IPS DF 6.9 (cell line): ENCODE results near the gene UGGT1.
"Not testable (repeated sequence)": the region's sequence is repeated elsewhere in the genome, so short reads cannot be mapped to it uniquely, and the experiment has no call there.

Source experiments
- DNase-seq: peaks from one replicate; pipeline ENCODE4 v3.0.0-alpha.2; 2013; ENCODE audit warnings: low read depth, low spot score
- H3K27ac ChIP-seq: one replicate; pipeline ENCODE4 v1.5.1; 2013; ENCODE audit warnings: low read length, control low read depth
- H3K27me3 ChIP-seq: 2 replicates; pipeline ENCODE4 v1.6.1; 2013; ENCODE audit warnings: mild to moderate bottlenecking, low read length; ENCODE audit not compliant: control insufficient read depth, insufficient read depth
- H3K36me3 ChIP-seq: 2 replicates; pipeline ENCODE4 v1.6.1; 2013; ENCODE audit warnings: low read length; ENCODE audit not compliant: control insufficient read depth, insufficient read depth
- H3K4me1 ChIP-seq: 2 replicates; pipeline ENCODE4 v1.6.1; 2013; ENCODE audit warnings: low read length; ENCODE audit not compliant: control insufficient read depth, insufficient read depth
- H3K4me3 ChIP-seq: 2 replicates; pipeline ENCODE4 v1.5.1; 2013; ENCODE audit warnings: mild to moderate bottlenecking, low read length
- H3K9me3 ChIP-seq: 2 replicates; pipeline ENCODE4 v1.6.1; 2013; ENCODE audit warnings: low read length, inconsistent platforms; ENCODE audit not compliant: control insufficient read depth, insufficient read depth
- WGBS: extraction: QIAGEN DNeasy Blood & Tissue Kit; methylation state at CpG from one replicate; pipeline ENCODE4 v1.1.7; 2013; ENCODE audit warnings: mixed read lengths, missing lambda C conversion rate; ENCODE audit not compliant: insufficient read length, insufficient coverage; 5-methylcytosine and 5-hydroxymethylcytosine counted together

UGGT1 gene

DNA sequence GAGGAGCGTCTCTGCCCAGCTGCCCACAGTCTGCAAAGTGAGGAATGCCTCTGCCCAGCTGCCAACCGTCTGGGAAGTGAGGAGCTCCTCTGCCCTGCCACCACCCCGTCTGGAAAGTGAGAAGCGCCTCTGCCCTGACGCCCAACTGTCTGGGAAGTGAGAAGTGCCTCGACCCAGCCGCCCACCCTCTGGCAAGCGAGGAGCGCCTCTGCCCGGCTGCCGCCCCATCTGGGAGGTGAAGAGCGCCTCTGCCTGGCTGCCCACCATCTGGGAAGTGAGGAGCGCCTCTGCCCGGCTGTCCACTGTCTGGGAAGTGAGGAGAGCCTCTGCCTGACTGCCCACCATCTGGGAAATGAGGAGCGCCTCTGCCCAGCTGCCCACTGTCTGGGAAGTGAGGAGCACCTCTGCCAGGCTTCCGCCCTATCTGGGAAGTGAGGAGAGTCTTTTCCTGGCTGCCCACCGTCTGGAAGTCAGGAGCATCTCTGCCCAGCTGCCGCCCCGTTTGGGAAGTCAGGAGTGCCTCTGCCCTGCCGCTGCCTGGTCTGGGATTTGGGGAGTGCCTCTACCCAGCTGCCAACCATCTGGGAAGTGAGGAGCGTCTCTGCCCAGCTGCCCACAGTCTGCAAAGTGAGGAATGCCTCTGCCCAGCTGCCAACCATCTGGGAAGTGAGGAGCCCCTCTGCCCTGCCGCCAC is 117.8 kb downstream of the UGGT1 start:
- not testable (repeated sequence) for H3K27me3 ChIP-seq, H3K4me1 ChIP-seq, H3K27ac ChIP-seq, H3K4me3 ChIP-seq, H3K36me3 ChIP-seq, DNase-seq, H3K9me3 ChIP-seq
- whole genome bisulfite sequencing, result no CpG with 5 or more reads among the region's 22 CpGs

DNA sequence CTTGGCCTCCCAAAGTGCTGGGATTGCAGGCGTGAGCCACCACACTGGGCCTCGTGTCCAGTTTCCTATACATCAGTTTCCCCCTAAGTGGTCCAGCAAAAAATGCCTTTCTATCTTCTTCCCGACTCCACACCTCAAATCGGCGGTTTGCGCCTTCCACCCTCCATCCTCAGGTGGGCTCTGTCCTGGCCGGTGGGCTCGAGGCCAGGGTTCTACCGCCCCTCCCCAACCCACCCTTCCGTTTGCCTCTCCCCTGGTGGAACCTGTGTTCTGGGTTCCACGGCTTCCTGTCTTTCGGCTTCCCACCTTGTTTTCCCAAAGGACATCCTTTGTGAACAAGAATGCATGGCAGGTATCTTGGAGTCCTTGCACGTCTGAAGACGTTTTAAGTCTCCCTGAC is 123.3 kb downstream of the UGGT1 start:
- Histone ChIP-seq H3K4me1 (no peaks in the 10 kb centered on the region; the same call in 1 of the 2 replicates), H3K4me3 (no peak overlapping the region), H3K36me3 (no peaks in the 10 kb centered on the region), H3K27me3 (no peaks in the 10 kb centered on the region), H3K27ac (no peak overlapping the region), H3K9me3 (no peaks in the 10 kb centered on the region)
- WGBS, result no CpG with 5 or more reads among the region's 14 CpGs
- DNase-seq, result no peak

DNA sequence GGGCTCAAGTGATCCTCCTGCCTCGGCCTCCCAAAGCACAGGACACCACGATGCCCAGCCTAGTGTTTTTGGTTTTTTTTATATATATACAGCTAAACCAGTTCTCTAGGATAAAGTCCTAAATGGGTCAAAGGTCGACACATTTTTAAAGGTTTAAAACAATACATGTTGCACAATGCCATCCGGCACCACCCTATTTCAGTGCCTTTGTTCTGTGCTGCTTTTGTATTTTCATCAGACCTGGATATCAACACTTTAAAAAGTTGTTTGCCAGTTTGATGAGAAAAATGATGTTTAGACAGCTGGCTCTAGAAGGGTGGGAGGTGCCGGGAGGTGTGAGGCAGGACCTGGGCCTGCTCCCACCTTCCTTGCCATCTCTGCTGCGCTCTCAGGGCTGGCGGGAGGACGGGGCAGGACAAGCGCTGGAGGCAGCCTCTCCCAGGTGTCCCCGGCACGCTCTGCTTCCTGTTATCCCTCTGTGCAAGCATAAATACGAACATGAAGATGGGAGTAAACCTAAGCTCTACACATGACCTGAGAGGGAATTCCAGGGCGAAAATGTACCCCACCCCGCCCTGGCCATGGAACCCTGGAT is 124.0 kb downstream of the UGGT1 start:
- no peaks in the 10 kb centered on the region; the same call in 1 of the 2 replicates for H3K4me1 ChIP-seq
- H3K27ac ChIP-seq, result no peak overlapping the region
- H3K9me3 ChIP-seq, result no peaks in the 10 kb centered on the region
- no peaks in the 10 kb centered on the region for H3K36me3 ChIP-seq
- WGBS, result no CpG with 5 or more reads among the region's 14 CpGs
- H3K4me3 ChIP-seq, result no peak overlapping the region
- no peaks in the 10 kb centered on the region for H3K27me3 ChIP-seq
- DNase-seq, result no peak

DNA sequence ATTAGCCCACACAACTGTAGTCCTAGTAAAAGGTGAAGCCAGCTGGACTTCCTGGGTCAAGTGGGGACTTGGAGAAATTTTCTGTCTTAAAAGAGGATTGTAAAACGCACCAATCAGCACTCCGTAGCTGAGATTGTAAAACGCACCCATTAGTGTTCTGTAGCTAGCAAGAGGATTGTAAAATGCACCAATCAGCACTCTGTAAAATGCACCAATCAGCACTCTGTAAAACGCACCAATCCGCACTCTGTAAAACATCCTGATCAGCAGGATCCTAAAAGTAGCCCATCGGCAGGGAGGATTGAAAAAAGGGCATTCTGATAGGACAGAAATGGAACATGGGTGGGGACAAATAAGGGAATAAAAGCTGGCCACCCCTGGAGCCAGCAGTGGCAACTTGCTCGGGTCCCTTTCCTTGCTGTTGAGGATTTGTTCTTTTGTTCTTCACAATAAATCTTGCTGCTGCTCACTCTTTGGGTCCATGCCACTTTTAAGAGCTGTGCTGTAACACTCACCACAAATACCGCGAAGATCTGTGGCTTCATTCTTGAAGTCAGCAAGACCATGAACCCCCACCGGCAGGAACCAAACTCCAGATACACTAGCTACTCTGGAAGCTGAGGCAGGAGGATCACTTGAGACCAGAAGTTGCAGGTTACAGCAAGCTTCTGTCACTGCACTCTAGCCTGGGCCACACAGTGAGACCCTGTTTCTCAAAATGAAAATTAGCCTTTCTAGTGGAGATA is 125.1 kb downstream of the UGGT1 start:
- Histone ChIP-seq H3K4me3 (no peak overlapping the region), H3K27ac (no peak overlapping the region), H3K36me3 (no peaks in the 10 kb centered on the region), H3K9me3 (no peaks in the 10 kb centered on the region), H3K4me1 (no peaks in the 10 kb centered on the region; the same call in 1 of the 2 replicates), H3K27me3 (no peaks in the 10 kb centered on the region)
- no CpG with 5 or more reads among the region's 10 CpGs for WGBS
- DNase-seq, result no peak

DNA sequence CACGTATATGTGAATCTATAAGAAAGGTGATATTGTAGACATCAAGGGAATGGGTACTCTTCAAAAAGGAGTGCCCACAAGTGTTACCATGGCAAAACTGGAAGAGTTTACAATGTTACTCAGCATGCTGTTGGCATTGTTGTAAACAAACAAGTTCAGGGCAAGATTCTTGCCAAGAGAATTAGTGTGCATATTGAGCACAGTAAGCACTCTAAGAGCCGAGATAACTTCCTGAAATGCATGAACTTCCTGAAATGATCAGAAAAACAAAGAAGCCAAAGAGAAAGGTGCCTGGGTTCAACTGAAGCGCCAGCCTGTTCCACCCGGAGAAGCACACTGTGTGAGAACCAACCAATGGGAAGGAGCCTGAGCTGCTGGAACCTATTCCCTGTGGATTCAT is 126.7 kb downstream of the UGGT1 start:
- no CpG with 5 or more reads among the region's 4 CpGs for WGBS
- Histone ChIP-seq H3K36me3 (no peaks in the 10 kb centered on the region), H3K27ac (no peak overlapping the region), H3K4me3 (no peak overlapping the region), H3K4me1 (no peaks in the 10 kb centered on the region; the same call in 1 of the 2 replicates), H3K9me3 (no peaks in the 10 kb centered on the region), H3K27me3 (no peaks in the 10 kb centered on the region)
- no peak for DNase-seq

DNA sequence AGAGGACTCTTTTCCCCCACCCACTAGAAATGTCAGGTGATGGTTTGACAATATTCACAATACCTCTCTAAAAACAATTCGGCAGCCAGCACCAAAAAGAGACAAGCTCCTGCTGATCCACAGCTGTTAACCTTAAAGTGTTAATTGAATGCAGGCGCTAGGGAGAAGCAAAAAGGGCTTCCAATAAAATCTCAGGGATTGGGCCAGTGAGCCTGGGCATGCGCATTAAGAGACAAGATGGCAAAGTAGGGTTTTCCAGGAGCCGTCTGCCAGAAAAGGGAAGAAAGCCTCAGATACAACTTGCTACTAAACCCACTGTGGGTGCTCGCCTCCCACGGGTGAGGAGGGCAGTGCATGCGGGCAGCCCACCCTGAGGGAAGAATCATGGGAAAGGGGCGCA is 128.9 kb downstream of the UGGT1 start:
- WGBS, result no CpG with 5 or more reads among the region's 8 CpGs
- no peak overlapping the region for H3K4me3 ChIP-seq
- H3K36me3 ChIP-seq, result no peaks in the 10 kb centered on the region
- H3K27me3 ChIP-seq, result no peaks in the 10 kb centered on the region
- no peak overlapping the region for H3K27ac ChIP-seq
- no peaks in the 10 kb centered on the region for H3K4me1 ChIP-seq
- no peak for DNase-seq
- H3K9me3 ChIP-seq, result no peaks in the 10 kb centered on the region

DNA sequence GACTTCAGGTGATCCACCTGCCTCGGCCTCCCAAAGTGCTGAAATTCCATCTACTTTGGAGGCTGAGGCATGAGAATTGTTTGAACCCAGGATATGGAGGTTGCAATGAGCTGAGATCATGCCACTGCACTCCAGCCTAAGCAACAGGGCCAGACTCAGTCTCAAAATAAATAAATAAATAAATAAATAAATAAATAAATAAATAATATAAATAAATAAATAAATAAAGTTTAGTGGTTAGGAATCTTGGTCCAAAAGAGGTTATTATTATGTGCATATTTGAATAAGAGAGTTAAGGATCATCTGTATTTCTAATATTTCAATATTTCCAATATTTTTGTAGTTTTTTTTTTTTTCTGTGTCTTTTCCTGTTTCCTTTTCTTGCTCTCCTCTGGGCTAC is 136.9 kb downstream of the UGGT1 start:
- DNase-seq, result no peak
- H3K4me1 ChIP-seq, result no peaks in the 10 kb centered on the region
- H3K4me3 ChIP-seq, result no peak overlapping the region
- no peaks in the 10 kb centered on the region for H3K36me3 ChIP-seq
- peaks cover 3% of the 10 kb centered on the region; the same call in 1 of the 2 replicates for H3K27me3 ChIP-seq
- H3K27ac ChIP-seq, result no peak overlapping the region
- H3K9me3 ChIP-seq, result no peaks in the 10 kb centered on the region
- WGBS, result no CpG with 5 or more reads among the region's 1 CpG

DNA sequence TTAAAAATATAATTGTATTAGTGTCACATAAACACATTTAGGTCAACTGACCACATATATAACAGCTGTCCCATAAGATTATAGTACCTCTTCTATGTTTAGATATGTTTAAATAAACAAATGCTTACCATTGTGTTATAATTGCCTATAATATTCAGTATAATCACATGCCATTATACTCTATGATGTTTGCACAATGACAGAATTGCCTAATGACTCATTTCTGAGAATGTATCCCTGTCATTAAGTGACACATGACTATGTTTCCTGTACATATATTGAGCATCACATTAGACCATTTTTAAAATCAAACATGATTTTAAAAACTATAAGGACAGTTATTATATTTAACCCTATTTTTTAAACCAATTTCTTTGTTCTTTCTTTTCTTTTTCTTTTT is 137.9 kb downstream of the UGGT1 start:
- DNase-seq, result no peak
- Histone ChIP-seq H3K4me1 (peaks cover 1% of the 10 kb centered on the region; the same call in 1 of the 2 replicates), H3K27me3 (peaks cover 3% of the 10 kb centered on the region; the same call in 1 of the 2 replicates), H3K36me3 (no peaks in the 10 kb centered on the region), H3K27ac (no peak overlapping the region), H3K4me3 (no peak overlapping the region), H3K9me3 (no peaks in the 10 kb centered on the region)

DNA sequence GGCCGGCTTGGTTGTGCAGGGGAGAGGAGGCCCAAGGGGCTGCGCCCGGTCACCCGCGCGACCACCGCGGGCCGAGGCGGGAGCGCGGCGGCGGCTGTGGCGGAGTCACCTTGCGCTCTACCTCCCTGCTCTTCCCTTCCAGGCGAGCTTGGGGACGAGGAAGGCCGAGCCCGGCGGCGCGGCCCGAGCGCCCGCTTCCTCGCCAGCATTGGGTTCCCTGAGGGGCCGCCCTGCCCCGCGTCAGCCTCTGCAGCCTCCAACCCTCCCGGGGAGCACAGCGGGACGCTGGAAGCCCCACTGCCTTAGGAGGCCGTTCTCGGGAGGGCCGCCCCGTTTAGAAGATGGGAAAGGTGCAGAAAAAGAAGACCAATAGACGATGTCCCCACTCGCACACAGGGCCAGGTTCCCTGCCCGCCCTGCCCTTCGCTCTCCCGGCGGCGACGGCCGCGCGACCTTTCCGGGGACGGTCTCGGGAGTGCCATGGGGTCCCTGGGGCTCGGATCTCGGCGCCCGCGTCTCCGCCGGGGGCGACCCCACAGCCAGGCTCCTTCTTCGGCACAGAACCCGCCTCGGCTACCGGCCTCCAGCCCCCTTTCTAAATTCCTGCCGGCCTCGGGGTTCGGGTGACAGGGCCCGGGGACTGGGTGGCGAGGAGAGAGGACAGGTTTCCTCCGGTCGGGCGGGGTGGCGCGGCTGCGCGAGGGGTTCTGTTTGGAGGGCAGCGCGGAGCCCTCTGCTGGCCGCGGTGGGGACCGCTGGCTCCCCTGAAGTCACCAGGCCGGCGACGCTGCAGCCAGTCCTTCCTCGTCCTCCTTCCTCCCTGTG is 142.2 kb downstream of the UGGT1 start:
- H3K4me3 ChIP-seq, result peak overlapping the region; percentile 51; the same call in 1 of the 2 replicates
- WGBS, result no CpG with 5 or more reads among the region's 84 CpGs

More for the DNA sequence above, 142.2 kb downstream of the UGGT1 start:
- peak; percentile 66 for DNase-seq
- H3K4me1 ChIP-seq, result peaks cover 1% of the 10 kb centered on the region; the same call in 1 of the 2 replicates
- H3K9me3 ChIP-seq, result no peaks in the 10 kb centered on the region
- peaks cover 3% of the 10 kb centered on the region; the same call in 1 of the 2 replicates for H3K27me3 ChIP-seq
- no peak overlapping the region for H3K27ac ChIP-seq
- no peaks in the 10 kb centered on the region for H3K36me3 ChIP-seq
